GM15510 (cell line): ENCODE results near the gene GSTA5.

ENCODE experiments used
- POLR2A ChIP-seq: IDR thresholded peaks from 3 replicates; pipeline ENCODE4 v1.6.1; 2011; ENCODE audit warnings: borderline replicate concordance; ENCODE audit not compliant: insufficient read length; ENCODE audit errors: extremely low read depth

GSTA5 gene

GRCh38 chr6:52840763-52841585 is at the start of gene GSTA5:
GSTA5 (minus strand) TSS chr6:52840813.
- TF ChIP-seq POLR2A = no peak

- no peak for TF ChIP-seq POLR2A
Observed at GRCh38 chr6:52890018-52890417, 49.4 kb upstream of the GSTA5 start.

GRCh38 chr6:52887910-52888524 is 47.4 kb upstream of the GSTA5 start:
- no peak for TF ChIP-seq POLR2A

- TF ChIP-seq POLR2A = no peak
Observed at GRCh38 chr6:52881996-52882841, 41.6 kb upstream of the GSTA5 start.

GRCh38 chr6:52881662-52881995 is 41.0 kb upstream of the GSTA5 start:
- TF ChIP-seq POLR2A = no peak

- no peak for TF ChIP-seq POLR2A
Observed at GRCh38 chr6:52877786-52878185, 37.2 kb upstream of the GSTA5 start.

GRCh38 chr6:52877168-52877567 is 36.6 kb upstream of the GSTA5 start:
- TF ChIP-seq POLR2A = no peak

GRCh38 chr6:52876056-52876787 is 35.6 kb upstream of the GSTA5 start:
- TF ChIP-seq POLR2A = no peak

- TF ChIP-seq POLR2A = no peak
Observed at GRCh38 chr6:52872031-52872430, 31.4 kb upstream of the GSTA5 start.

GRCh38 chr6:52871621-52872020 is 31.0 kb upstream of the GSTA5 start:
- TF ChIP-seq POLR2A = no peak

GRCh38 chr6:52868240-52868639 is 27.6 kb upstream of the GSTA5 start:
- no peak for TF ChIP-seq POLR2A

GRCh38 chr6:52858416-52858815 is 17.8 kb upstream of the GSTA5 start:
- no peak for TF ChIP-seq POLR2A

GRCh38 chr6:52849137-52849536 is 8.5 kb upstream of the GSTA5 start:
- TF ChIP-seq POLR2A = no peak

GRCh38 chr6:52846002-52846401 is 5.4 kb upstream of the GSTA5 start:
- TF ChIP-seq POLR2A = no peak

- TF ChIP-seq POLR2A = no peak
Observed at GRCh38 chr6:52843605-52844004, 3.0 kb upstream of the GSTA5 start.
